Hematopoietic multipotent progenitor cell treated with erythropoietin and hydrocortisone succinate and interleukin-3 and kit ligand, for 4 days (in vitro differentiated cells): ENCODE results near the gene PREX1.

Experiments
- DNase-seq: peaks from one replicate; pipeline ENCODE4 v3.0.0-alpha.2; 2015

The PREX1 gene

GRCh38 chr20:48649104-48649626 lies 178.6 kb downstream of the PREX1 start:
- no peak for DNase-seq

GRCh38 chr20:48648482-48649051 lies 179.2 kb downstream of the PREX1 start:
- DNase-seq, result no peak

- no peak for DNase-seq
Observed at GRCh38 chr20:48647858-48648257, 179.9 kb downstream of the PREX1 start.

GRCh38 chr20:48645666-48646065 lies 182.1 kb downstream of the PREX1 start:
- no peak for DNase-seq

GRCh38 chr20:48644286-48644828 lies 183.4 kb downstream of the PREX1 start:
- no peak for DNase-seq

- DNase-seq, result no peak
Observed at GRCh38 chr20:48642105-48642880, 185.5 kb downstream of the PREX1 start.

- no peak for DNase-seq
Observed at GRCh38 chr20:48640871-48641270, 186.9 kb downstream of the PREX1 start.

- DNase-seq, result no peak
Observed at GRCh38 chr20:48639899-48640298, 187.9 kb downstream of the PREX1 start.

- peak; percentile 36 for DNase-seq
Observed at GRCh38 chr20:48638546-48638945, 189.3 kb downstream of the PREX1 start.

- DNase-seq, result no peak
Observed at GRCh38 chr20:48637461-48637860, 190.3 kb downstream of the PREX1 start.

GRCh38 chr20:48636301-48636700 lies 191.5 kb downstream of the PREX1 start:
- no peak for DNase-seq

GRCh38 chr20:48635791-48636267 lies 192.0 kb downstream of the PREX1 start:
- peak; percentile 77 for DNase-seq

GRCh38 chr20:48635361-48635760 lies 192.4 kb downstream of the PREX1 start:
- no peak for DNase-seq

- no peak for DNase-seq
Observed at GRCh38 chr20:48634641-48635040, 193.2 kb downstream of the PREX1 start.

GRCh38 chr20:48633620-48634257 lies 194.1 kb downstream of the PREX1 start:
- DNase-seq, result no peak

- no peak for DNase-seq
Observed at GRCh38 chr20:48632825-48633619, 194.8 kb downstream of the PREX1 start.

- DNase-seq, result peak; percentile 27
Observed at GRCh38 chr20:48632017-48632824, 195.6 kb downstream of the PREX1 start.

GRCh38 chr20:48631114-48632016 lies 196.4 kb downstream of the PREX1 start:
- DNase-seq, result no peak

GRCh38 chr20:48630342-48631075 lies 197.3 kb downstream of the PREX1 start:
- DNase-seq, result no peak

GRCh38 chr20:48629960-48630315 lies 197.9 kb downstream of the PREX1 start:
- DNase-seq, result no peak
